Aorta (tissue), 5 donors: Measurements from ENCODE around the gene ACTR3C. TPM values are rescaled to one million over a fixed set of nuclear protein-coding genes. Genes with fewer than 3 reads are reported as not detected.
A peak's percentile ranks its signal among the peaks of the same experiment; 100 is the strongest.

Source experiments
- ATAC-seq: fragments of 200-7000 bp; cut with Tn5 transposase; one replicate; pipeline ENCODE4 v1.9.1; 2022; ENCODE audit warnings: moderate library complexity; ENCODE audit not compliant: low FRiP score
- DNase-seq, 2 donors: peaks; one replicate each; pipeline ENCODE4 v3.0.0-alpha.2; 2020
- H3K27ac ChIP-seq, 2 donors: one replicate each; pipeline ENCODE4 v1.5.1; 2013; ENCODE audit warnings: low read length in 2 of 2, mild to moderate bottlenecking in 2 of 2, moderate library complexity in 2 of 2, control low read depth in 1 of 2, inconsistent platforms in 1 of 2, low read depth in 1 of 2
- H3K27me3 ChIP-seq, 2 donors: one replicate each; pipeline ENCODE4 v1.6.1; 2013; ENCODE audit warnings: control low read depth in 1 of 2, low read length in 1 of 2, mild to moderate bottlenecking in 1 of 2, moderate library complexity in 1 of 2; ENCODE audit not compliant: insufficient read depth in 2 of 2, control insufficient read depth in 1 of 2
- H3K36me3 ChIP-seq, 2 donors: one replicate each; pipeline ENCODE4 v1.6.1; 2013; ENCODE audit warnings: control low read depth in 1 of 2, low read length in 1 of 2, mild to moderate bottlenecking in 1 of 2; ENCODE audit not compliant: insufficient read depth in 2 of 2, control insufficient read depth in 1 of 2
- H3K4me1 ChIP-seq, 2 donors: one replicate each; pipeline ENCODE4 v1.6.1; 2013; ENCODE audit warnings: low read length in 2 of 2, control low read depth in 1 of 2, mild to moderate bottlenecking in 1 of 2, moderate library complexity in 1 of 2; ENCODE audit not compliant: insufficient read depth in 2 of 2, control insufficient read depth in 1 of 2
- H3K4me3 ChIP-seq, 2 donors: one replicate each; pipeline ENCODE4 v1.5.1; 2013; ENCODE audit warnings: low read length in 2 of 2, control low read depth in 1 of 2, mild to moderate bottlenecking in 1 of 2
- H3K9me3 ChIP-seq: one replicate; pipeline ENCODE4 v1.6.1; 2013; ENCODE audit warnings: mild to moderate bottlenecking, low read length; ENCODE audit not compliant: control insufficient read depth
- WGBS, 2 donors: extraction: QIAGEN DNeasy Blood & Tissue Kit; methylation state at CpG; one replicate each; pipeline ENCODE4 v1.1.7; 2013; 5-methylcytosine and 5-hydroxymethylcytosine counted together
- intact Hi-C, 2 donors: fragments of 100-400 bp; cut with DNase I; formaldehyde crosslinking; loops; one replicate each; pipeline versions ENCODE4 v1.14.2 to v1.15.0; 2022
- polyA plus RNA-seq, 2 donors: library from polyadenylated mRNA; stranded (reverse); fragments of 200-250 nt; gene quantifications; one replicate each; pipeline ENCODE4 v1.2.3, GENCODE V29; 2013
- total RNA-seq, 2 donors: library from RNA; stranded (reverse); fragmentation: NEBNext Ultra II Directional; extraction: Animal tissue kit (Norgen Biotek cat#: 25700); gene quantifications; one replicate each; pipeline ENCODE4 v1.2.1, GENCODE V29; 2021
- donor health status: healthy with polysubstance abuse.
- donor health status: Bipolar disorder and iron deficiency.
- donor health status: DM: no; HTN: no; CAD: no.
- donor health status: DM: no; HTN: no; CAD: no.
- donor health status: DM: yes; HTN: yes; CAD: no.

The ACTR3C gene
- total and polyA plus RNA-seq, 4 donors = 0.75 to 5.2 (median 1.2) TPM; not detected in 1

- Histone ChIP-seq H3K36me3 (no peaks in the 10 kb centered on the region), H3K4me1 (no peaks in the 10 kb centered on the region), H3K9me3 (no peaks in the 10 kb centered on the region), H3K27me3 (no peaks in the 10 kb centered on the region), H3K4me3 (no peak overlapping the region), H3K27ac (no peak overlapping the region)
- intact Hi-C loops = loop anchor here in 1 of 2 donors (5.0 kb wide), 1 partner anchor 71 kb away; no protein-coding TSS in a partner anchor
- 53 to 57% methylated on average over 8 of the region's 8 CpGs for WGBS, 2 donors
- DNase-seq (peak in 1 of 2 donors; percentile 26), ATAC-seq (no peak)
Measured at GRCh38 chr7:150351587-150352194, 28.3 kb upstream of the ACTR3C start.

GRCh38 chr7:150346922-150347321, 23.6 kb upstream of the ACTR3C start:
- DNase-seq (no peak), ATAC-seq (no peak)
- WGBS, 2 donors = 86% methylated on average over 5 of the region's 5 CpGs
- Histone ChIP-seq H3K27ac (no peak overlapping the region), H3K4me1 (no peaks in the 10 kb centered on the region), H3K9me3 (peaks cover 5% of the 10 kb centered on the region), H3K27me3 (no peaks in the 10 kb centered on the region), H3K36me3 (no peaks in the 10 kb centered on the region), H3K4me3 (no peak overlapping the region)
- intact Hi-C loops = no loop called here

DNA sequence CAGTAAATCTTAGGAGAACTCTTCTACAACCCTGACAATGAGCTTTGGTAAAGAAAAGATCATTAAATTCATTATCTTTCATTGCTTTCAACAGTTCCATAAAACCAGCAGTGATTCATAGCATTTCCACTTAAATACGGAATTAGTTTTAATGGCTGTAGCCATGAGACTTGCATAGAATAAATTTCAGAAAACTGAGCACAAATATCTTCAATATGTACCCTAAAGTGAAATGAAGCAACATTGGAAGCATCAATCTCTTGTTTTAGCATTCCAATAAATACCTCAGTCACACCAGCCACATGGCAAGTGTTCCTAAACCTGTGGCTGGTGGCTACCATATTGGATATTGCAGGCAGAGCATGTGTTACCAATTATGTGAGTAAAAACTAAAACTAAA, 21.7 kb upstream of the ACTR3C start:
- Histone ChIP-seq H3K4me1 (no peaks in the 10 kb centered on the region), H3K4me3 (no peak overlapping the region), H3K27me3 (no peaks in the 10 kb centered on the region), H3K9me3 (peaks cover 5% of the 10 kb centered on the region), H3K36me3 (no peaks in the 10 kb centered on the region), H3K27ac (no peak overlapping the region)
- WGBS, 2 donors = 67 to 73% methylated on average over 1 of the region's 1 CpG
- intact Hi-C loops = no loop called here
- ATAC-seq (no peak), DNase-seq (no peak)

GRCh38 chr7:150344299-150344698, 21.0 kb upstream of the ACTR3C start:
- no peaks in the 10 kb centered on the region for H3K4me1 ChIP-seq
- no peak for ATAC-seq

GRCh38 chr7:150343225-150343624, 19.9 kb upstream of the ACTR3C start:
- no peak overlapping the region for H3K4me3 ChIP-seq
- H3K27me3 ChIP-seq = no peaks in the 10 kb centered on the region
- 87 to 93% methylated on average over 2 of the region's 2 CpGs for WGBS, 2 donors
- no peaks in the 10 kb centered on the region for H3K36me3 ChIP-seq
- no peaks in the 10 kb centered on the region for H3K4me1 ChIP-seq
- intact Hi-C loops = loop anchor here in 1 of 2 donors (5.0 kb wide), 1 partner anchor 34 kb away; the partner anchor contains the start of gene ZNF775
- ATAC-seq = no peak
- H3K9me3 ChIP-seq = peaks cover 5% of the 10 kb centered on the region
- no peak overlapping the region for H3K27ac ChIP-seq
- DNase-seq = no peak

More at GRCh38 chr7:150344299-150344698, 21.0 kb upstream of the ACTR3C start:
- Histone ChIP-seq H3K4me3 (no peak overlapping the region), H3K36me3 (no peaks in the 10 kb centered on the region), H3K9me3 (peaks cover 5% of the 10 kb centered on the region), H3K27ac (no peak overlapping the region), H3K27me3 (no peaks in the 10 kb centered on the region)
- intact Hi-C loops = loop anchor here in 1 of 2 donors (5.0 kb wide), 1 partner anchor 33 kb away; the partner anchor contains the start of gene ZNF775
- DNase-seq = no peak

GRCh38 chr7:150342121-150342408, 18.7 kb upstream of the ACTR3C start:
- intact Hi-C loops = loop anchor here in 1 of 2 donors (5.0 kb wide), 1 partner anchor 35 kb away; the partner anchor contains the start of gene ZNF775
- Histone ChIP-seq H3K9me3 (peaks cover 5% of the 10 kb centered on the region), H3K4me1 (no peaks in the 10 kb centered on the region), H3K27ac (no peak overlapping the region), H3K36me3 (no peaks in the 10 kb centered on the region), H3K4me3 (no peak overlapping the region), H3K27me3 (no peaks in the 10 kb centered on the region)
- no peak for ATAC-seq
- 90 to 91% methylated on average over 9 of the region's 9 CpGs for WGBS, 2 donors
- DNase-seq = no peak

DNA sequence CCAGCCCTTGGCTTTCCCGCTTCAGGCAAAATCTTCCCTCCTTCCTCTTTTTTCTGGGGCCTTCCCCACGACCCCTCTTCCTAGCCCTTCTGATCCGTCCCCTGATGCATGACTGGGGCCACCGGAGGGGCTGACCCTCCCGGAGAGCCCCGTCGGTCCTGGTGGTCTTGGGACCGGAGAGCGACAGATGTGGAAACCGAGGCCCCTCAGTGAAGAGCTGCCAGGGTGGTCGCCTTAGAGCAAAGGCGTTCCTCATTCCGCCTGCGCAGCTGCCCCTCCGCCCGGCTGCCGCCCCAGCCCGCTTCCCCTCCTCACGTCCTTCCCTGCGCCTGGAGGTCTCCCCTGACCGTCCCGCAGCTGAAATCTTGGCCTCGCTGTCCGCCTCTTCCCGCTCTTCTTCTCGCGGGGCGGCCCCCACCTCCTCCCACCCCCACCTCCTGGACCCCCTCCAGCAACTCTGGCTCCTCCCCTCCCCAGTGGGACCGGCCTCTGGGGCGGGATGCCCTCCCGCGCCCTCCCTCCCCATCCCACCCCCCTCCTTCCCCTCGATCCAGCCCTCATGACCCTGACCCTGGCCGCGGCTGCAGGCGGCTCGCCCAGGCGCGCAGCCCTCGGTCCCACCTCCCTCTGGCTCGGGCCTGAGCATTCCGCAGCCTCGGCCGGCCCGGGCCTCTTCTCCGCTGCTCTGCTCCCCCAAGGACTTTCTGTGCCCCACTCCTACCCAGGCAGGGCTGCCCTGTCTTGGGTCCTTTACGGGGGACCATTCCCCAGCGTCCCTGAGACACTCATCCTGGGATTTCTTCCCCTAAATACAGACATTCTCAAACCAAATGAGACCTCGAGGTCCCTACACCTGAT, 18.1 kb upstream of the ACTR3C start, which contains the start of gene RARRES2:
TSS of gene RARRES2 (minus strand) at position 367 of the 858 bp plus-strand sequence. CDS start 1,020 bp downstream, outside the sequence.
- no peaks in the 10 kb centered on the region for H3K36me3 ChIP-seq
- DNase-seq (peak; percentile 72 to 84), ATAC-seq (peak; percentile 82)
- peak within 1 kb of the TSS; percentile 12 to 44 for H3K4me3 ChIP-seq
- H3K27ac ChIP-seq = no peak within 1 kb of the TSS
- intact Hi-C loops = loop anchor here in 1 of 2 donors (5.0 kb wide), 1 partner anchor 36 kb away; the partner anchor contains the start of gene ZNF775
- 5 to 6% methylated on average over 45 to 49 of the region's 49 CpGs for WGBS, 2 donors
- no peaks in the 10 kb centered on the region for H3K4me1 ChIP-seq
- H3K9me3 ChIP-seq = peaks cover 5% of the 10 kb centered on the region
- H3K27me3 ChIP-seq = no peaks in the 10 kb centered on the region

DNA sequence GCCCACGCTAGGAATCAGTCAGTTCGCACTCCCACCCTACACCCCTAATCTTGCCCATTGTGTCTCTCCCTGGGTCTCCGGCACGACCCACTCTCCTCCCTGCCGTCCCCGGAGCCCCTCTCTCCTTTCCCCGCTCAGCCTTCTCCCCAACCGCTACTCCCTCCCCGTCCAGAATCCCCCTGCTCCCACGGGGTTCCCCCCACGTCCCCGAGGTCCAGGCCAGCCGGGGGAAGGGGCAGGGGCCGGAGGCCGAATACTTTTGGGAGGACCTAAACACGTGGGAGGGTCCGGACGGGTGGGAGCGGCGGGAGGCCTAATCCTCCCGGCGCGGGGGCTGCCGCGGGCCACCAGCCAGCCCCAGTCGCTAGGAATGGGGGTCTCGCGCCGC, 17.5 kb upstream of the ACTR3C start:
- Histone ChIP-seq H3K27ac (no peak overlapping the region), H3K27me3 (no peaks in the 10 kb centered on the region), H3K4me1 (no peaks in the 10 kb centered on the region), H3K9me3 (peaks cover 5% of the 10 kb centered on the region), H3K36me3 (no peaks in the 10 kb centered on the region), H3K4me3 (peak overlapping the region; percentile 12 to 44)
- 4% methylated on average over 29 of the region's 29 CpGs for WGBS, 2 donors
- no peak for DNase-seq
- intact Hi-C loops = loop anchor here in 1 of 2 donors (5.0 kb wide), 1 partner anchor 36 kb away; the partner anchor contains the start of gene ZNF775
- peak; percentile 5 for ATAC-seq
